ENCODE measurements around the gene DIPK1C.

DIPK1C gene

GRCh38 chr18:74436158-74436769 lies 20.8 kb downstream of the DIPK1C start:
- no peak for TF ChIP-seq CTCF (IDR thresholded peaks at IDR 0.05; ENCODE audit: low read depth, low read length)
- DNase-seq (ENCODE audit: low read depth in 2 of 2), result no peak

GRCh38 chr18:74435740-74436139 lies 21.4 kb downstream of the DIPK1C start:
- no peak for DNase-seq (ENCODE audit: low read depth in 2 of 2)
- TF ChIP-seq CTCF (IDR thresholded peaks at IDR 0.05; ENCODE audit: low read depth, low read length), result no peak
- no peak overlapping the region for H3K4me3 ChIP-seq (replicated peaks in 1 of 2; ENCODE audit: low read depth in 2 of 2, low read length in 2 of 2)

More at GRCh38 chr18:74436158-74436769, 20.8 kb downstream of the DIPK1C start:
- H3K4me3 ChIP-seq (replicated peaks in 1 of 2; ENCODE audit: low read depth in 2 of 2, low read length in 2 of 2), result no peak overlapping the region

GRCh38 chr18:74434466-74434865 lies 22.6 kb downstream of the DIPK1C start:
- TF ChIP-seq CTCF (IDR thresholded peaks at IDR 0.05; ENCODE audit: low read depth, low read length), result no peak
- no peak overlapping the region for H3K4me3 ChIP-seq (replicated peaks in 1 of 2; ENCODE audit: low read depth in 2 of 2, low read length in 2 of 2)
- DNase-seq (ENCODE audit: low read depth in 2 of 2), result no peak

GRCh38 chr18:74430806-74431571 lies 26.1 kb downstream of the DIPK1C start:
- H3K4me3 ChIP-seq (replicated peaks in 1 of 2; ENCODE audit: low read depth in 2 of 2, low read length in 2 of 2), result no peak overlapping the region
- DNase-seq (ENCODE audit: low read depth in 2 of 2), result no peak
- TF ChIP-seq CTCF (IDR thresholded peaks at IDR 0.05; ENCODE audit: low read depth, low read length), result no peak

GRCh38 chr18:74430231-74430630 lies 26.9 kb downstream of the DIPK1C start:
- H3K4me3 ChIP-seq (replicated peaks in 1 of 2; ENCODE audit: low read depth in 2 of 2, low read length in 2 of 2), result no peak overlapping the region
- DNase-seq (ENCODE audit: low read depth in 2 of 2), result no peak
- no peak for TF ChIP-seq CTCF (IDR thresholded peaks at IDR 0.05; ENCODE audit: low read depth, low read length)

- H3K4me3 ChIP-seq (replicated peaks in 1 of 2; ENCODE audit: low read depth in 2 of 2, low read length in 2 of 2), result no peak overlapping the region
- no peak for DNase-seq (ENCODE audit: low read depth in 2 of 2)
- no peak for TF ChIP-seq CTCF (IDR thresholded peaks at IDR 0.05; ENCODE audit: low read depth, low read length)
Observed at GRCh38 chr18:74429096-74429495, 28.0 kb downstream of the DIPK1C start.

All from cardiac fibroblast (primary cell).